ES-I3 (cell line): Measurements from ENCODE around the gene LDLRAD3.

Experiments
- H3K36me3 ChIP-seq: 2 replicates; pipeline ENCODE4 v1.6.1; 2013; ENCODE audit warnings: mild to moderate bottlenecking, low read length, control low read depth, moderate library complexity; ENCODE audit not compliant: insufficient read depth
- H3K4me1 ChIP-seq: 2 replicates; pipeline ENCODE4 v1.6.1; 2013; ENCODE audit warnings: mild to moderate bottlenecking, control low read depth, low read length; ENCODE audit not compliant: insufficient read depth
- H3K9ac ChIP-seq: 2 replicates; pipeline ENCODE4 v1.6.1; 2013; ENCODE audit warnings: low read depth, mild to moderate bottlenecking, low read length, moderate library complexity
- H3K9me3 ChIP-seq: 2 replicates; pipeline ENCODE4 v1.6.1; 2013; ENCODE audit warnings: mild to moderate bottlenecking, low read length, moderate library complexity; ENCODE audit not compliant: control insufficient read depth, insufficient read depth

Gene LDLRAD3

DNA sequence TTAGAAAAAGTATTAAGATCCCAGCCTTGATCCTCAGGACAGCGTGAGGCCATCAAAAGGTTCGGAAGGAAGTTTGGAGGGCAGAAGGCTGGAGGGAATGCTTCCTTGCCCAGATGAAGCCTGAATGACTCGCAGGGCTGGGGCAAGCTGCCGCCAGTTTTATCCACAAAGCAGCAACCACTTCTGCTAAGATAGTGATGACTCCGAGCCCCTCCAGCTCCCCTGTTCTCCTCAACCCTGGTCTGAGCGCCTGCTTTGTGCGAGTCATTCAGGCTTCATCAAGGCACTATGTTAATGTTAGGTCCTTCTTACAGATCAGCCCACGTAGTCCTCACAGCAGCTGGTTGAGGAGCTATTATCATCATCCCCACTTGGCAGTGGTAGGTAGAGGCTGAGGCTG is 186.5 kb downstream of the LDLRAD3 start:
- H3K4me1 ChIP-seq = peaks cover 20% of the 10 kb centered on the region
- H3K9me3 ChIP-seq = no peaks in the 10 kb centered on the region
- no peak overlapping the region for H3K9ac ChIP-seq
- no peaks in the 10 kb centered on the region for H3K36me3 ChIP-seq

DNA sequence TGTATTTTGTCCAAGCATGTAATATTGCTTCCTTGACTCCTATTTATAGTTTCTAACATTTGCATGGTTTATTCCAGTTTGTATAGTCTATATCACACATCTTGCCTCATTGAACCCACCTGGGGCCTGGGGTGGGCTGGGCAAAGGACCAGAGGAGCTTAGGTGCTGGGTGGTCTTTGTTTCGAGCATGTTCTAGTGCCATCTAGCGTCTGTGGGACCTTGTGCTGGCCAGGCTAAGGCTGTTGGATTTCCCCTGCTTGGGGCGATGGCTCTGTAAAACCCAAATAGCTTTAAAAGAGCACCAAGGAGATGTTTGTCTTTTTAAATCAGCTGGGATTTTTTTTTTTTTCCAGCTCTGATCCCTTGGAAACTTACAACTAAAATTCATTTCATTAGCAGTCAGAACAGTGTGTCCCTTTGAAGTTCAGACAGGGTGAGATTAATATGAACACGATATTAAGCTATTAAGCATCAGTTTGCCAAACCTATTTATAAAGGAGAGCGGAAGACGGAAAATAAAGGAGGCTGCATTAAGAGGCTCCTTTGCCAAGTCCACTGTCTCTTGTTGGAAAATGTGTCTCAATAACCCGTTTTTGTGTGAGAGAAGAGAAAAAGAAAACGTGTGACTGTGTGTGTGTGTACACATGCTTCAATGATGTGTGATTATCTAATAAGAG is 188.0 kb downstream of the LDLRAD3 start:
- H3K4me1 ChIP-seq = peaks cover 8% of the 10 kb centered on the region
- H3K9me3 ChIP-seq = no peaks in the 10 kb centered on the region
- no peaks in the 10 kb centered on the region for H3K36me3 ChIP-seq
- H3K9ac ChIP-seq = no peak overlapping the region

GRCh38 chr11:36132940-36133339 is 189.1 kb downstream of the LDLRAD3 start:
- no peak overlapping the region for H3K9ac ChIP-seq
- H3K9me3 ChIP-seq = no peaks in the 10 kb centered on the region
- H3K36me3 ChIP-seq = no peaks in the 10 kb centered on the region
- peaks cover 8% of the 10 kb centered on the region for H3K4me1 ChIP-seq

GRCh38 chr11:36135076-36135475 is 191.2 kb downstream of the LDLRAD3 start:
- H3K4me1 ChIP-seq = peaks cover 8% of the 10 kb centered on the region

GRCh38 chr11:36139767-36140166 is 195.9 kb downstream of the LDLRAD3 start:
- H3K36me3 ChIP-seq = peaks cover 4% of the 10 kb centered on the region; the same call in 1 of the 2 replicates
- H3K4me1 ChIP-seq = peaks cover 22% of the 10 kb centered on the region
- H3K9me3 ChIP-seq = peaks cover 4% of the 10 kb centered on the region
- H3K9ac ChIP-seq = no peak overlapping the region

More at GRCh38 chr11:36135076-36135475, 191.2 kb downstream of the LDLRAD3 start:
- Histone ChIP-seq H3K9me3 (no peaks in the 10 kb centered on the region), H3K9ac (no peak overlapping the region), H3K36me3 (no peaks in the 10 kb centered on the region)

DNA sequence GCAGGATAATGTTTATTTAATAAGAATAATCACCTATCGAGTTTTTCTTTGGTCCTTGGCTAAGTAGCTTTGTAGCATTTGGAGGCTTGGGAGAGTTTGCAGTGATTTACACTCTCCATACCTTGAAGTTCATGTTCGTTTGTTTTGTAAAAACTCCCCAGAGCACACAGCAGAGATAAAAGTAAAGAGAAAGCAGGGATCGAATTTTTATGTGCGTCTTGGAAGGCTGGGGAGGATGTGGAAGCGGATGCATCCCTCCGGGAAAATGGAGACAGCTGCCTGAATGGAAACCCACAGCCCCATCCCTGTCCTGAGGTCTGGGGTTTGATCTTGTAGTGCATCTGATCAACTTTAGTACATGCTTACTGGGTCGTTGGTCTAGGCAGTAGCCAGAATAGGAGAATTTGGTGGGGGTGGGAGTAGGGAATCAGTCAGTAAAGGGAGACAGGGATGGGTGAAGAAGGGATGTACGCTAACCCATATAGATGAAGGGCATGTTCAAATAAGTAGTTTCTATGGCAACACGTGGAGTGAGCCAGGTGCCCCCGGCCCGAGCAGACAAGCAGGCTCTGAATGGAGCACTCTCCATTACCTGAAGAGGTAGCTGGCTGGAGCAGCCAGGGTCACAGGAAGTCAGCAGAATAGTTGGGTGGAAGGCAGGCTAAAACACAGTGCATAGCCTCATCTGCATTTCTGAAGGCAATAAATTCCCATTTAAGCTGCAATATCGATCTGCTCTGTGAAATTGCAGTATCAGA is 197.5 kb downstream of the LDLRAD3 start:
- H3K4me1 ChIP-seq = peaks cover 26% of the 10 kb centered on the region
- H3K9ac ChIP-seq = no peak overlapping the region
- H3K9me3 ChIP-seq = peaks cover 4% of the 10 kb centered on the region
- peaks cover 4% of the 10 kb centered on the region; the same call in 1 of the 2 replicates for H3K36me3 ChIP-seq

DNA sequence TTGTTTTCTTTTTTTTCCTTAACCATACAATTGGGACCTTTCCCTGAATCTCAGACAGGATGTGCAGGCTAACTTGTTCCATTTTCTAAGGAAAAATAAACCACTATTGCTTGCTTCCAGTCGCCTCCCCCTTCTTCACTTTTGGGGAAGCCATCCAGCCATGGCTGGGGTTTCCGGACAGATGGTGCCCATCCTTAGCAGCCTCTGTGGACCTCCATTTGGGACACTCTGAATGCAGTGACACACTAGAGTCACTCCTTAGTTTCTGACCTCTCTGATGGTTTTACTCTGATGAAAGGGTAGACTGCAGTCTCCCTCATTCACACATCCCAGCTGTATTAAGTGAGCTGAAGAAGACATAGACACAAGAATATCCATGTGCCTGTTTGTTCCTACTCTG is 198.1 kb downstream of the LDLRAD3 start:
- Histone ChIP-seq H3K36me3 (peaks cover 4% of the 10 kb centered on the region; the same call in 1 of the 2 replicates), H3K9me3 (peaks cover 4% of the 10 kb centered on the region), H3K4me1 (peaks cover 26% of the 10 kb centered on the region), H3K9ac (no peak overlapping the region)

- H3K36me3 ChIP-seq = peaks cover 4% of the 10 kb centered on the region; the same call in 1 of the 2 replicates
- H3K9ac ChIP-seq = no peak overlapping the region
- H3K4me1 ChIP-seq = peaks cover 26% of the 10 kb centered on the region
- peaks cover 4% of the 10 kb centered on the region for H3K9me3 ChIP-seq
These were observed 198.6 kb downstream of the LDLRAD3 start for GRCh38 chr11:36142439-36142838.

DNA sequence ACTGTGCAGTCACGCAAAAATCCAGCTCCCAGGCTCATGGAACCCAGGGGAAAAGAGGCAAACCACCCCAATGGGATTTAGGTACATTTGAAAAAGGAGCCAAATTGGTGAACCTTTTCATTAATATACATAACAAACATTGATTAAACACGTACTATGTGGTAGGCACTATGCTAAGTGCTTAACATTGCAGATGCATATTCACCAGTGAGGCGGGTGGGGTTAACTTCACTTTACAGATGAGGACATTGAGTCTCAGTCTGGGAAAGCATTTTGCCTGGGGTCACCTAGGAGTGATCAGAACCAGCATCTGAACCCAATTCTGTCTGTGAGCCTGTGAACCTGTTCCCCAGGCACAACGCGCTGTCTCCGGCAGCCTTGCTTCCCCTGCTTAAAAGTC is 199.0 kb downstream of the LDLRAD3 start:
- H3K4me1 ChIP-seq = peaks cover 26% of the 10 kb centered on the region
- no peak overlapping the region for H3K9ac ChIP-seq
- peaks cover 4% of the 10 kb centered on the region for H3K9me3 ChIP-seq
- H3K36me3 ChIP-seq = peaks cover 4% of the 10 kb centered on the region; the same call in 1 of the 2 replicates

DNA sequence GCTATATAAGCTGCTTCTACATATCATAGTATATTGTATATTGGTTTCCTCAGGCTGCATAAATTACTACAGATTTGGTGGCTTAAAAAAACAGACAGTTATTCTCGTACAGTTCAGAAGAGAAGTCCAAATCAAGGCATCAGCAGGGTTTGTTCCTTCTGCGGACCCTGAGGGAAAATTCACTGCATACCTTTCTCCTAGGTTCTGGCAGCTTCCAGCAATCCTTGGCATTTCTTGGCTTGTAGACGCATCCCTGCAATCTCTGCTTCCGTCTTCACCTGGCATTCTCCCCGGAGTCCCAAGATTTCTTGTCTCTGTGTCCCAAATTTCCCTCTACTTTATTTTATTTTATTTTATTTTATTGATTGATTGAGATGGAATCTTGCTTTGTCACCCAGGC is 202.6 kb downstream of the LDLRAD3 start:
- Histone ChIP-seq H3K9ac (no peak overlapping the region), H3K36me3 (peaks cover 4% of the 10 kb centered on the region; the same call in 1 of the 2 replicates), H3K9me3 (peaks cover 4% of the 10 kb centered on the region), H3K4me1 (peaks cover 42% of the 10 kb centered on the region)

- no peak overlapping the region for H3K9ac ChIP-seq
- H3K36me3 ChIP-seq = peaks cover 4% of the 10 kb centered on the region; the same call in 1 of the 2 replicates
- H3K4me1 ChIP-seq = peaks cover 40% of the 10 kb centered on the region
- H3K9me3 ChIP-seq = peaks cover 4% of the 10 kb centered on the region
These were observed 203.6 kb downstream of the LDLRAD3 start for GRCh38 chr11:36147491-36147890.

GRCh38 chr11:36148701-36149100 is 204.8 kb downstream of the LDLRAD3 start:
- no peak overlapping the region for H3K9ac ChIP-seq
- peaks cover 46% of the 10 kb centered on the region for H3K4me1 ChIP-seq
- H3K36me3 ChIP-seq = no peaks in the 10 kb centered on the region
- no peaks in the 10 kb centered on the region; the same call in 1 of the 2 replicates for H3K9me3 ChIP-seq

DNA sequence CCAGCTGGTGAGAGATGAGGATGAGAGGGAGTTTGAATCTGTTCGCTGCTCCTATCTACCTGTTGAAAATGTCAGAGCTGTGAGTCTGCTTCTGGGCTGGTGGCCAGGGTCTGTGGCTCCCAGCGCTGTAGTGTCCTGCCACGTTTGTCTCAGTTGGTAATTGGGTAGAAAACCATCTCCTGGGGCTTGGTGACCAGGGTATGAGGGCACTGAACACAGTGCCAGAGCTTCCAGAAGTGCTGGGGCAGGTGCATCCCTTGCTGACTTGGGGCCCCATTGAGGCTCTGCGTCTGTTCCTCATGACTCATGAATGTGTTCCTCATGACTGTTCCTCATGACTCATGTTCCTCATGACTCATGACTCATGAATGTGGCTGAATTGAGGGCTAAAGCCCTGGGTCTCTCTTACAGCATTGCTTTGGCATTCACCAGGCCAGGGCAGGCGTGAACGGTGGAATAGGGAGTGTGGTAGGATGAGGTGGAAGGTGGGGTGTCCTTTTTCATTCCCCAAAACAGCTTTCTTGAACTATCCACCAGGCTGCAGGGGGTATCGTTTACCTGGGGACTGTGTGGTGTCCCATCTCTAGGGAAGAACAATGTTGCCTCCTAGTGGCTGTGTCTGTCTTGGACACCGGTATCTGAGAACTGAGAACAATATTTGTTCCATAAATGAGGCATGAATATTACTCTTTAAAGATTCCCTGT is 205.8 kb downstream of the LDLRAD3 start:
- Histone ChIP-seq H3K9me3 (no peaks in the 10 kb centered on the region; the same call in 1 of the 2 replicates), H3K36me3 (no peaks in the 10 kb centered on the region), H3K9ac (no peak overlapping the region), H3K4me1 (peaks cover 53% of the 10 kb centered on the region)

GRCh38 chr11:36150986-36151385 is 207.1 kb downstream of the LDLRAD3 start:
- Histone ChIP-seq H3K9me3 (no peaks in the 10 kb centered on the region; the same call in 1 of the 2 replicates), H3K9ac (no peak overlapping the region), H3K36me3 (no peaks in the 10 kb centered on the region), H3K4me1 (peaks cover 50% of the 10 kb centered on the region)
